SK-N-SH (cell line): Measurements from ENCODE around the gene ERN1. TPM values are rescaled to one million over a fixed set of nuclear protein-coding genes. Genes with fewer than 3 reads are reported as not detected.

ENCODE experiments used
- CTCF ChIA-PET: fragments of 300-600, 350-600 bp; formaldehyde crosslinking; extraction: SDS; loops from one replicate; lab custom pipeline; 2021; lab: Yijun Ruan, JAX
- POLR2A ChIA-PET: fragments of 350-600 bp; sonication (Branson Sonifier 250); formaldehyde crosslinking; extraction: SDS; loops from one replicate; lab custom pipeline; 2020; ENCODE audit warnings: antibody characterized with exemption, inconsistent platforms; lab: Yijun Ruan, JAX
- DNase-seq: peaks from one replicate; pipeline ENCODE4 v3.0.0; 2012
- H2AFZ ChIP-seq: fragments of 200-600 bp; sonication (generic); 2 replicates; pipeline ENCODE4 v1.8.1; 2016; ENCODE audit warnings: antibody characterized with exemption, mild to moderate bottlenecking, low read depth
- H3F3A ChIP-seq: fragments of 200-600 bp; sonication (generic); replicated peaks from 2 replicates; pipeline ENCODE3; 2016; ENCODE audit warnings: antibody characterized with exemption, mild to moderate bottlenecking; ENCODE audit not compliant: insufficient read depth
- H3K27ac ChIP-seq, 2 experiments: fragments of 200-500 bp in 1 of 2; fragments of 200-600 bp in 1 of 2; sonication (Bioruptor generic) in 1 of 2; sonication (generic), shearing (Covaris generic) in 1 of 2; 2 replicates each; pipeline versions ENCODE4 v1.5.1 to v1.6.1; 2014 to 2016; ENCODE audit warnings: low read depth in 2 of 2, inconsistent platforms in 1 of 2, low read length in 1 of 2, mild to moderate bottlenecking in 1 of 2, mixed read lengths in 1 of 2
- H3K27me3 ChIP-seq: fragments of 200-600 bp; sonication (generic), shearing (Covaris generic); 2 replicates; pipeline ENCODE4 v1.6.1; 2016; ENCODE audit warnings: mixed run types; ENCODE audit not compliant: insufficient read depth
- H3K36me3 ChIP-seq, 2 experiments: fragments of 200-500 bp in 1 of 2; fragments of 200-600 bp in 1 of 2; sonication (Bioruptor generic) in 1 of 2; sonication (generic) in 1 of 2; replicated peaks in 1 of 2; 2 replicates each; pipeline versions ENCODE3 to v1.5.1; 2014 to 2016; ENCODE audit warnings: low read length in 1 of 2, mild to moderate bottlenecking in 1 of 2; ENCODE audit not compliant: insufficient read depth in 2 of 2, control insufficient read depth in 1 of 2
- H3K4me1 ChIP-seq, 2 experiments: fragments of 200-500 bp in 1 of 2; fragments of 200-600 bp in 1 of 2; sonication (Bioruptor generic) in 1 of 2; sonication (generic), shearing (Covaris generic) in 1 of 2; 2 replicates each; pipeline versions ENCODE4 v1.5.1 to v1.6.1; 2014 to 2016; ENCODE audit warnings: low read depth in 1 of 2, low read length in 1 of 2, mixed run types in 1 of 2; ENCODE audit not compliant: insufficient read depth in 2 of 2, control insufficient read depth in 1 of 2
- H3K4me2 ChIP-seq: fragments of 200-600 bp; sonication (generic), shearing (Covaris generic); 2 replicates; pipeline ENCODE4 v1.6.1; 2017; ENCODE audit warnings: mixed run types
- H3K4me3 ChIP-seq, 2 experiments: fragments of 200-500 bp in 1 of 2; fragments of 200-600 bp in 1 of 2; sonication (Bioruptor generic) in 1 of 2; sonication (generic), shearing (Covaris generic) in 1 of 2; 2 replicates each; pipeline versions ENCODE4 v1.5.1 to v1.8.1; 2014 to 2016; ENCODE audit warnings: low read depth in 2 of 2, inconsistent platforms in 1 of 2, low read length in 1 of 2, mild to moderate bottlenecking in 1 of 2, mixed read lengths in 1 of 2, moderate library complexity in 1 of 2
- H3K79me2 ChIP-seq: fragments of 200-600 bp; sonication (generic); 2 replicates; pipeline ENCODE4 v1.8.1; 2017; ENCODE audit warnings: mild to moderate bottlenecking; ENCODE audit not compliant: insufficient read depth
- H3K9ac ChIP-seq: fragments of 200-600 bp; sonication (generic); 2 replicates; pipeline ENCODE4 v1.6.1; 2017; ENCODE audit warnings: mixed run types
- H3K9me2 ChIP-seq: fragments of 200-600 bp; sonication (generic); 2 replicates; pipeline ENCODE4 v1.6.1; 2017; ENCODE audit warnings: mixed run types
- H3K9me3 ChIP-seq: fragments of 200-600 bp; sonication (generic); 2 replicates; pipeline ENCODE4 v1.6.1; 2017; ENCODE audit warnings: mixed run types, mild to moderate bottlenecking, moderate library complexity
- H4K20me1 ChIP-seq: fragments of 200-600 bp; sonication (generic); 2 replicates; pipeline ENCODE4 v1.6.1; 2017; ENCODE audit warnings: mild to moderate bottlenecking, mixed run types; ENCODE audit not compliant: insufficient read depth
- CHD2 ChIP-seq: fragments of 150-350 bp; IDR thresholded peaks from 2 replicates; pipeline ENCODE4 v1.6.1; 2018; ENCODE audit warnings: low read length; ENCODE audit not compliant: partially characterized antibody
- ELF1 ChIP-seq: IDR thresholded peaks from 2 replicates; pipeline ENCODE4 v1.4.0; 2012
- EP300 ChIP-seq, 2 experiments: IDR thresholded peaks; 2 replicates each; pipeline versions ENCODE4 v1.4.0 to v1.6.1; 2012; ENCODE audit warnings: borderline replicate concordance in 1 of 2, low read depth in 1 of 2, low read length in 1 of 2
- FOXM1 ChIP-seq: IDR thresholded peaks from 2 replicates; pipeline ENCODE4 v1.4.0; 2012; ENCODE audit warnings: low read depth, mild to moderate bottlenecking
- GABPA ChIP-seq: IDR thresholded peaks from 2 replicates; pipeline ENCODE4 v1.4.0; 2012; ENCODE audit warnings: low read depth, mild to moderate bottlenecking
- GATA2 ChIP-seq: sonication (generic); formaldehyde crosslinking; IDR thresholded peaks from 2 replicates; pipeline ENCODE4 v1.5.0; 2020; ENCODE audit warnings: mild to moderate bottlenecking, missing genetic modification reagents
- IRF3 ChIP-seq: fragments of 150-350 bp; IDR thresholded peaks from 2 replicates; pipeline ENCODE4 v1.6.1; 2016; ENCODE audit warnings: mild to moderate bottlenecking, low read depth, low read length
- MAX ChIP-seq: IDR thresholded peaks from 2 replicates; pipeline ENCODE4 v1.4.0; 2012; ENCODE audit warnings: low read depth
- PBX3 ChIP-seq: IDR thresholded peaks from 2 replicates; pipeline ENCODE4; 2012
- RAD21 ChIP-seq: IDR thresholded peaks from 2 replicates; pipeline ENCODE4 v1.6.1; 2012; ENCODE audit warnings: mild to moderate bottlenecking, low read length
- REST ChIP-seq: IDR thresholded peaks from 2 replicates; pipeline ENCODE4 v1.6.1; 2012; ENCODE audit warnings: mild to moderate bottlenecking, low read depth, low read length, moderate library complexity
- RFX5 ChIP-seq: IDR thresholded peaks from 2 replicates; pipeline ENCODE4 v1.6.1; 2012; ENCODE audit warnings: mild to moderate bottlenecking, improper control_type of control experiment, low read length
- RXRA ChIP-seq: IDR thresholded peaks from 2 replicates; pipeline ENCODE4 v1.4.0; 2012; ENCODE audit warnings: low read depth, mild to moderate bottlenecking, borderline replicate concordance
- SIN3A ChIP-seq: IDR thresholded peaks from 2 replicates; pipeline ENCODE4 v1.6.1; 2012; ENCODE audit warnings: low read depth, mild to moderate bottlenecking, low read length, moderate library complexity, borderline replicate concordance
- SMC3 ChIP-seq: IDR thresholded peaks from 2 replicates; pipeline ENCODE4 v1.6.1; 2012; ENCODE audit warnings: low read depth, low read length, improper control_type of control experiment
- TAF1 ChIP-seq: IDR thresholded peaks from 2 replicates; pipeline ENCODE4 v1.6.1; 2012; ENCODE audit warnings: low read depth, mild to moderate bottlenecking, low read length, moderate library complexity, borderline replicate concordance
- ZBTB33 ChIP-seq: IDR thresholded peaks from 2 replicates; pipeline ENCODE4 v1.4.0; 2012; ENCODE audit warnings: low read depth, borderline replicate concordance
- WGBS: methylation state at CpG from one replicate; pipeline ENCODE4 v1.1.6; 2017; ENCODE audit warnings: low lambda C conversion rate; 5-methylcytosine and 5-hydroxymethylcytosine counted together
- polyA plus RNA-seq, 3 experiments: library from polyadenylated mRNA; depleted of rRNA; stranded (reverse); fragments of >200 nt; gene quantifications; 2 replicates each; pipeline ENCODE4 v1.2.3, GENCODE V29; 2012

Gene ERN1
- polyA plus RNA-seq, 1 of the 3 experiments (the other 2 are of a cell fraction) = 7.3 TPM

GRCh38 chr17:64099543-64099942 lies 30.4 kb downstream of the ERN1 start:
- ChIA-PET POLR2A (no interaction called here), CTCF (interaction anchor here (2.0 kb wide), 1 partner anchor 71 kb away, joined by 8 read pairs; no protein-coding TSS in a partner anchor)
- Histone ChIP-seq H2AFZ (no peak overlapping the region), H3K9ac (no peak overlapping the region), H3K9me3 (no peaks in the 10 kb centered on the region), H3K9me2 (no peaks in the 10 kb centered on the region), H3K27me3 (no peaks in the 10 kb centered on the region), H3K4me3 (no peak overlapping the region), H3K4me2 (no peak overlapping the region), H4K20me1 (no peaks in the 10 kb centered on the region), H3F3A (peaks cover 14% of the 10 kb centered on the region), H3K27ac (no peak overlapping the region), H3K79me2 (no peaks in the 10 kb centered on the region), H3K4me1 (no peaks in the 10 kb centered on the region; a peak in 1 of 4 replicates), H3K36me3 (peaks cover 3 to 13% of the 10 kb centered on the region in 2 experiments)
- WGBS = 91% methylated on average over 6 of the region's 6 CpGs
- TF ChIP-seq TAF1 (no peak), RAD21 (no peak), MAX (no peak), GABPA (no peak), PBX3 (no peak), EP300 (IDR thresholded peaks at IDR 0.05; ENCODE audit: borderline replicate concordance in 1 of 2, low read depth in 1 of 2, low read length in 1 of 2) (no peak), SIN3A (no peak), SMC3 (no peak), ELF1 (no peak), GATA2 (CRISPR knock-in tag) (no peak), IRF3 (no peak), CHD2 (no peak), RXRA (no peak), ZBTB33 (no peak), RFX5 (no peak), FOXM1 (no peak), REST (no peak)
- DNase-seq = no peak
